Uterus (tissue), 2 donors: ENCODE measurements around the gene ACKR3.

ENCODE experiments used
- CTCF ChIP-seq, 4 experiments: fragments of 200-600 bp in 2 of 4; fragments of 450-650 bp in 2 of 4; sonication (generic) in 2 of 4; IDR thresholded peaks; one replicate each; pipeline ENCODE4 v1.5.1; 2016 to 2019; ENCODE audit warnings: antibody characterized with exemption in 4 of 4, mild to moderate bottlenecking in 2 of 4, moderate library complexity in 1 of 4
- POLR2A ChIP-seq, 2 donors: fragments of 450-650 bp; IDR thresholded peaks; one replicate each; pipeline ENCODE4 v1.6.1; 2016; ENCODE audit warnings: antibody characterized with exemption in 2 of 2, mild to moderate bottlenecking in 1 of 2, moderate library complexity in 1 of 2

- no peak for TF ChIP-seq CTCF (IDR thresholded peaks at IDR 0.05)
- no peak for TF ChIP-seq POLR2A (IDR thresholded peaks at IDR 0.05)
These were observed 4.4 kb upstream of the ACKR3 start for GRCh38 chr2:236565212-236565611.
